IMR-90 (cell line): ENCODE data around the gene DOCK10. TPM values are rescaled to one million over a fixed set of nuclear protein-coding genes. Genes with fewer than 3 reads are reported as not detected.

Source experiments
- ATAC-seq: fragments of 200-7000 bp; cut with Tn5 transposase; 2 replicates; pipeline ENCODE4 v1.9.1; 2020; ENCODE audit warnings: low read depth, mild to moderate bottlenecking, moderate library complexity
- BruUV-seq: library from RNA; stranded (reverse); fragments of 400-500 nt; replicated peaks from 2 replicates; lab custom pipeline; 2021; lab: Mats Ljungman, UMichigan
- CTCF ChIA-PET: fragments of 300-600 bp; formaldehyde crosslinking; extraction: SDS; loops from one replicate; lab custom pipeline; 2021; ENCODE audit warnings: antibody characterized with exemption; lab: Yijun Ruan, JAX
- POLR2A ChIA-PET: fragments of 300-600 bp; sonication (Branson Sonifier 250); formaldehyde crosslinking; loops from one replicate; lab custom pipeline; 2022; ENCODE audit warnings: antibody characterized with exemption; ENCODE audit not compliant: unreplicated experiment; lab: Charles Lee
- DNase-seq: peaks from one replicate; pipeline ENCODE4 v3.0.0; 2013
- H2AFZ ChIP-seq: replicated peaks from 2 replicates; pipeline ENCODE3; 2013; ENCODE audit warnings: low read length, mild to moderate bottlenecking; ENCODE audit not compliant: poor library complexity
- H2AK5ac ChIP-seq: 2 replicates; pipeline ENCODE4 v1.6.1; 2013; ENCODE audit warnings: low read depth, low read length, inconsistent platforms
- H2AK9ac ChIP-seq: replicated peaks from 2 replicates; pipeline ENCODE3; 2013; ENCODE audit warnings: mild to moderate bottlenecking, low read depth, low read length, moderate library complexity; ENCODE audit not compliant: poor library complexity
- H2BK120ac ChIP-seq: 2 replicates; pipeline ENCODE4 v1.6.1; 2013; ENCODE audit warnings: low read depth, low read length, inconsistent platforms
- H2BK15ac ChIP-seq: 3 replicates; pipeline ENCODE4 v1.6.1; 2013; ENCODE audit warnings: low read depth, low read length, inconsistent platforms
- H2BK20ac ChIP-seq: 2 replicates; pipeline ENCODE4 v1.6.1; 2013; ENCODE audit warnings: low read depth, mild to moderate bottlenecking, inconsistent platforms, low read length, moderate library complexity
- H2BK5ac ChIP-seq: 2 replicates; pipeline ENCODE4 v1.6.1; 2013; ENCODE audit warnings: mild to moderate bottlenecking, low read depth, low read length, inconsistent platforms; ENCODE audit not compliant: poor library complexity, severe bottlenecking
- H3K14ac ChIP-seq: replicated peaks from 2 replicates; pipeline ENCODE4 v1.6.1; 2013; ENCODE audit warnings: low read depth, low read length, inconsistent platforms
- H3K18ac ChIP-seq: 2 replicates; pipeline ENCODE4 v1.6.1; 2013; ENCODE audit warnings: low read depth, low read length, control low read depth
- H3K23ac ChIP-seq: 2 replicates; pipeline ENCODE4 v1.6.1; 2013; ENCODE audit warnings: low read depth, low read length, inconsistent platforms
- H3K27ac ChIP-seq: 2 replicates; pipeline ENCODE4 v1.5.1; 2013; ENCODE audit warnings: mild to moderate bottlenecking, control low read depth, low read length; ENCODE audit not compliant: insufficient read depth
- H3K27me3 ChIP-seq: 2 replicates; pipeline ENCODE4 v1.6.1; 2013; ENCODE audit warnings: low read length; ENCODE audit not compliant: control insufficient read depth, insufficient read depth
- H3K36me3 ChIP-seq: 2 replicates; pipeline ENCODE4 v1.6.1; 2013; ENCODE audit warnings: low read length, mixed read lengths; ENCODE audit not compliant: control insufficient read depth, insufficient read depth
- H3K4ac ChIP-seq: 2 replicates; pipeline ENCODE4 v1.6.1; 2013; ENCODE audit warnings: low read depth, low read length, inconsistent platforms
- H3K4me1 ChIP-seq: 2 replicates; pipeline ENCODE4 v1.6.1; 2013; ENCODE audit warnings: low read length, mixed read lengths; ENCODE audit not compliant: control insufficient read depth, insufficient read depth
- H3K4me2 ChIP-seq: 2 replicates; pipeline ENCODE4 v1.6.1; 2013; ENCODE audit warnings: low read depth, mild to moderate bottlenecking, control low read depth, low read length, moderate library complexity
- H3K4me3 ChIP-seq: 2 replicates; pipeline ENCODE4 v1.5.1; 2013; ENCODE audit warnings: low read depth, mild to moderate bottlenecking, control low read depth, low read length, moderate library complexity; ENCODE audit not compliant: insufficient read depth
- H3K56ac ChIP-seq: 2 replicates; pipeline ENCODE4 v1.6.1; 2013; ENCODE audit warnings: low read length, inconsistent platforms; ENCODE audit not compliant: insufficient read depth; ENCODE audit errors: extremely low read depth
- H3K79me1 ChIP-seq, 2 experiments: 2 replicates each; pipeline ENCODE4 v1.6.1; 2013; ENCODE audit warnings: low read length in 2 of 2, inconsistent platforms in 1 of 2, low read depth in 1 of 2
- H3K9ac ChIP-seq: 2 replicates; pipeline ENCODE4 v1.6.1; 2013; ENCODE audit warnings: low read depth, low read length, control low read depth
- H3K9me1 ChIP-seq: 2 replicates; pipeline ENCODE4 v1.6.1; 2013; ENCODE audit warnings: low read length, inconsistent platforms; ENCODE audit not compliant: insufficient read depth
- H3K9me3 ChIP-seq: 2 replicates; pipeline ENCODE4 v1.6.1; 2013; ENCODE audit warnings: low read length; ENCODE audit not compliant: control insufficient read depth, insufficient read depth
- H4K20me1 ChIP-seq: 2 replicates; pipeline ENCODE4 v1.6.1; 2013; ENCODE audit warnings: low read length, inconsistent platforms; ENCODE audit not compliant: insufficient read depth
- H4K5ac ChIP-seq: 2 replicates; pipeline ENCODE4 v1.6.1; 2013; ENCODE audit warnings: mild to moderate bottlenecking, low read depth, low read length, control low read depth
- H4K8ac ChIP-seq, 2 experiments: 2 replicates each; pipeline ENCODE4 v1.6.1; 2013; ENCODE audit warnings: low read depth in 2 of 2, low read length in 2 of 2, control low read depth in 1 of 2, inconsistent platforms in 1 of 2
- H4K91ac ChIP-seq: 2 replicates; pipeline ENCODE4 v1.6.1; 2013; ENCODE audit warnings: low read depth, low read length, inconsistent platforms; ENCODE audit not compliant: insufficient read depth
- BHLHE40 ChIP-seq: fragments of 150-350 bp; IDR thresholded peaks from 2 replicates; pipeline ENCODE4 v1.6.1; 2016; ENCODE audit warnings: mild to moderate bottlenecking, low read depth, low read length
- CEBPB ChIP-seq: IDR thresholded peaks from 2 replicates; pipeline ENCODE4 v1.6.1; 2012; ENCODE audit warnings: low read depth, low read length, improper control_type of control experiment
- CHD1 ChIP-seq: IDR thresholded peaks from 2 replicates; pipeline ENCODE4 v1.6.1; 2012; ENCODE audit warnings: low read depth, low read length, improper control_type of control experiment
- FOS ChIP-seq: fragments of 150-350 bp; IDR thresholded peaks from 2 replicates; pipeline ENCODE4 v1.6.1; 2016; ENCODE audit warnings: low read depth, low read length
- MAFK ChIP-seq: IDR thresholded peaks from 2 replicates; pipeline ENCODE4 v1.6.1; 2012; ENCODE audit warnings: low read depth, low read length, improper control_type of control experiment
- MAZ ChIP-seq: IDR thresholded peaks from 2 replicates; pipeline ENCODE4 v1.6.1; 2012; ENCODE audit warnings: low read depth, mild to moderate bottlenecking, low read length, improper control_type of control experiment, moderate library complexity, borderline replicate concordance
- MXI1 ChIP-seq: IDR thresholded peaks from 2 replicates; pipeline ENCODE4 v1.6.1; 2012; ENCODE audit warnings: low read depth, mild to moderate bottlenecking, low read length, moderate library complexity, borderline replicate concordance
- NFE2L2 ChIP-seq: fragments of 150-350 bp; IDR thresholded peaks from 2 replicates; pipeline ENCODE4 v1.6.1; 2016; ENCODE audit warnings: low read depth, mild to moderate bottlenecking, low read length
- POLR2A ChIP-seq: IDR thresholded peaks from 2 replicates; pipeline ENCODE4 v1.6.1; 2012; ENCODE audit warnings: mild to moderate bottlenecking, low read depth, low read length
- RAD21 ChIP-seq: IDR thresholded peaks from 2 replicates; pipeline ENCODE4 v1.6.1; 2012; ENCODE audit warnings: low read length, improper control_type of control experiment
- RCOR1 ChIP-seq: IDR thresholded peaks from 2 replicates; pipeline ENCODE4 v1.6.1; 2012; ENCODE audit warnings: mild to moderate bottlenecking, low read length, improper control_type of control experiment; ENCODE audit not compliant: insufficient replicate concordance
- RFX5 ChIP-seq: IDR thresholded peaks from 2 replicates; pipeline ENCODE4 v1.8.0; 2012; ENCODE audit warnings: low read depth, mild to moderate bottlenecking, low read length, moderate library complexity
- SMC3 ChIP-seq: fragments of 150-350 bp; IDR thresholded peaks from 2 replicates; pipeline ENCODE4 v1.6.1; 2016; ENCODE audit warnings: low read depth, mild to moderate bottlenecking, antibody characterized with exemption, low read length, moderate library complexity
- whole genome bisulfite sequencing, 2 experiments: methylation state at CpG; one replicate each; pipeline versions ENCODE4 v1.1.5 to v1.1.7; 2013; ENCODE audit warnings: missing lambda C conversion rate in 2 of 2; ENCODE audit not compliant: insufficient read length in 1 of 2; ENCODE audit errors: extremely low coverage in 2 of 2; 5-methylcytosine and 5-hydroxymethylcytosine counted together
- dilution Hi-C: fragments of 300-500 bp; cut with HindIII; formaldehyde crosslinking; loops from one replicate; pipeline ENCODE4 v1.14.3; 2018; ENCODE audit warnings: low sequenced_read_pairs; ENCODE audit not compliant: unreplicated experiment
- in situ Hi-C: fragments of 300-500 bp; cut with MboI; formaldehyde crosslinking; loops from 3 replicates; pipeline ENCODE4 v1.14.3; 2019; ENCODE audit warnings: low sequenced_read_pairs, inconsistent platforms, mixed read lengths
- intact Hi-C: fragments of 100-400 bp; cut with micrococcal nuclease; formaldehyde crosslinking; loops from 2 replicates; pipeline ENCODE4 v1.10.0; 2022
- polyA plus RNA-seq, 3 experiments: library from polyadenylated mRNA; depleted of rRNA; stranded (reverse); fragments of >200 nt; gene quantifications; 2 replicates each; pipeline ENCODE4 v1.2.3, GENCODE V29; 2012; ENCODE audit warnings: low replicate concordance in 1 of 3
- total RNA-seq: library from RNA; depleted of rRNA; stranded (reverse); fragments of >200 nt; gene quantifications from 2 replicates; pipeline ENCODE4 v1.2.3, GENCODE V29; 2012
- TF ChIP-seq, protein P1 (sequence below): conservative IDR thresholded peaks from 2 replicates; pipeline ENCODE4 v1.5.1; 2012; ENCODE audit warnings: mild to moderate bottlenecking, low read depth, low read length, improper control_type of control experiment
- TF ChIP-seq, protein P2 (sequence below): fragments of 150-350 bp; IDR thresholded peaks from 2 replicates; pipeline ENCODE4 v1.6.1; 2016; ENCODE audit warnings: low read depth, mild to moderate bottlenecking, low read length, moderate library complexity, borderline replicate concordance
- TF ChIP-seq, protein P3 (sequence below): fragments of 150-350 bp; IDR thresholded peaks from 2 replicates; pipeline ENCODE4 v1.6.1; 2017; ENCODE audit warnings: mild to moderate bottlenecking, antibody characterized with exemption, low read length, low read depth

Gene DOCK10
- total and polyA plus RNA-seq, 2 of the 4 experiments (the other 2 are of a cell fraction), result 58.6 to 75.3 TPM

DNA sequence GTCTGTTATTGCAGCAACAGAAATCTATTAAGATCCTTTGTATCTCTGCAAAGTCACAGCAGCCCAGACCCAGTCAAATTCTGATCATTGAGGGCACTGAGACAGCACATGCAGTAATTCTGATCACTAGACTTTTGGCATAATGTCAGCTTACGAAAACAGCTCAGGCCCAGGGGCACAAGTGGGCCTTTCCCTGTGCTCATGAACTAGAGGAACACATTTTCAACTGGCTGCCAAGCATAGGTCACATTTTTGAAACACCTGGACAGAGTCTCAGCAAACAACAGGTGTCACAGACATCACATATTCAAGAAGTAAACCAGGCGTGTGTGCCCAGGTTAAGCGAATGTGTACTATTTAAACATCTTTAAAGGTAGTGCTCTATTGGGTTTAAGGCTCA, 13.7 kb downstream of the DOCK10 start:
- Histone ChIP-seq H3K9ac (no peak overlapping the region), H2AFZ (no peak overlapping the region), H3K18ac (no peak overlapping the region), H2AK5ac (no peak overlapping the region), H2BK120ac (no peak overlapping the region), H4K5ac (no peak overlapping the region), H3K36me3 (no peaks in the 10 kb centered on the region), H2BK15ac (no peak overlapping the region), H3K9me1 (peaks cover 22% of the 10 kb centered on the region), H3K9me3 (no peaks in the 10 kb centered on the region), H3K79me1 (peaks cover 16 to 58% of the 10 kb centered on the region in 2 experiments), H3K4me3 (no peak overlapping the region), H4K8ac (no peak overlapping the region), H2BK5ac (no peak overlapping the region), H3K27me3 (no peaks in the 10 kb centered on the region), H3K56ac (no peak overlapping the region), H3K4me2 (no peak overlapping the region), H3K27ac (no peak overlapping the region), H3K4me1 (peaks cover 10% of the 10 kb centered on the region), H3K14ac (no peak overlapping the region), H3K4ac (no peak overlapping the region), H3K23ac (no peak overlapping the region), H4K91ac (no peak overlapping the region), H2BK20ac (no peak overlapping the region), H2AK9ac (no peak overlapping the region), H4K20me1 (peaks cover 4% of the 10 kb centered on the region; the same call in 1 of the 2 replicates)
- intact Hi-C loops, result no loop called here
- in situ Hi-C loops, result no loop called here
- TF ChIP-seq, protein P1, sequence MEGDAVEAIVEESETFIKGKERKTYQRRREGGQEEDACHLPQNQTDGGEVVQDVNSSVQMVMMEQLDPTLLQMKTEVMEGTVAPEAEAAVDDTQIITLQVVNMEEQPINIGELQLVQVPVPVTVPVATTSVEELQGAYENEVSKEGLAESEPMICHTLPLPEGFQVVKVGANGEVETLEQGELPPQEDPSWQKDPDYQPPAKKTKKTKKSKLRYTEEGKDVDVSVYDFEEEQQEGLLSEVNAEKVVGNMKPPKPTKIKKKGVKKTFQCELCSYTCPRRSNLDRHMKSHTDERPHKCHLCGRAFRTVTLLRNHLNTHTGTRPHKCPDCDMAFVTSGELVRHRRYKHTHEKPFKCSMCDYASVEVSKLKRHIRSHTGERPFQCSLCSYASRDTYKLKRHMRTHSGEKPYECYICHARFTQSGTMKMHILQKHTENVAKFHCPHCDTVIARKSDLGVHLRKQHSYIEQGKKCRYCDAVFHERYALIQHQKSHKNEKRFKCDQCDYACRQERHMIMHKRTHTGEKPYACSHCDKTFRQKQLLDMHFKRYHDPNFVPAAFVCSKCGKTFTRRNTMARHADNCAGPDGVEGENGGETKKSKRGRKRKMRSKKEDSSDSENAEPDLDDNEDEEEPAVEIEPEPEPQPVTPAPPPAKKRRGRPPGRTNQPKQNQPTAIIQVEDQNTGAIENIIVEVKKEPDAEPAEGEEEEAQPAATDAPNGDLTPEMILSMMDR, result no peak
- no peak for TF ChIP-seq NFE2L2
- no peak for TF ChIP-seq SMC3
- no peak for TF ChIP-seq FOS
- TF ChIP-seq BHLHE40, result no peak
- TF ChIP-seq, protein P2, sequence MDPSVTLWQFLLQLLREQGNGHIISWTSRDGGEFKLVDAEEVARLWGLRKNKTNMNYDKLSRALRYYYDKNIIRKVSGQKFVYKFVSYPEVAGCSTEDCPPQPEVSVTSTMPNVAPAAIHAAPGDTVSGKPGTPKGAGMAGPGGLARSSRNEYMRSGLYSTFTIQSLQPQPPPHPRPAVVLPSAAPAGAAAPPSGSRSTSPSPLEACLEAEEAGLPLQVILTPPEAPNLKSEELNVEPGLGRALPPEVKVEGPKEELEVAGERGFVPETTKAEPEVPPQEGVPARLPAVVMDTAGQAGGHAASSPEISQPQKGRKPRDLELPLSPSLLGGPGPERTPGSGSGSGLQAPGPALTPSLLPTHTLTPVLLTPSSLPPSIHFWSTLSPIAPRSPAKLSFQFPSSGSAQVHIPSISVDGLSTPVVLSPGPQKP, result no peak
- TF ChIP-seq RAD21, result no peak
- TF ChIP-seq MAFK, result no peak
- TF ChIP-seq CHD1, result no peak
- TF ChIP-seq RFX5, result no peak
- no peak for TF ChIP-seq RCOR1
- TF ChIP-seq, protein P3, sequence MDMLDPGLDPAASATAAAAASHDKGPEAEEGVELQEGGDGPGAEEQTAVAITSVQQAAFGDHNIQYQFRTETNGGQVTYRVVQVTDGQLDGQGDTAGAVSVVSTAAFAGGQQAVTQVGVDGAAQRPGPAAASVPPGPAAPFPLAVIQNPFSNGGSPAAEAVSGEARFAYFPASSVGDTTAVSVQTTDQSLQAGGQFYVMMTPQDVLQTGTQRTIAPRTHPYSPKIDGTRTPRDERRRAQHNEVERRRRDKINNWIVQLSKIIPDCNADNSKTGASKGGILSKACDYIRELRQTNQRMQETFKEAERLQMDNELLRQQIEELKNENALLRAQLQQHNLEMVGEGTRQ, result no peak
- no peak for TF ChIP-seq MXI1
- TF ChIP-seq CEBPB, result no peak
- TF ChIP-seq MAZ, result no peak
- no peak for TF ChIP-seq POLR2A
- WGBS, 2 experiments, result no CpG with 5 or more reads among the region's 3 CpGs
- dilution Hi-C loops, result no loop called here
- POLR2A ChIA-PET, result no interaction called here
- CTCF ChIA-PET, result no interaction called here
- ATAC-seq, result no peak
- DNase-seq, result no peak
- BruUV-seq, result no TSS peak
